Measurements from ENCODE around the gene HDAC4. TPM values are rescaled to one million over a fixed set of nuclear protein-coding genes. Genes with fewer than 3 reads are reported as not detected.

HDAC4 gene
- total and polyA plus RNA-seq, 9 of the 15 experiments (the other 6 are each of a cell fraction or from before 2014, with no cell fraction given) = 0.11 to 20.2 (median 4.0) TPM

GRCh38 chr2:239269173-239269885 lies 131.5 kb downstream of the HDAC4 start (continued):
- TF ChIP-seq ZNF354B (CRISPR knock-in tag; IDR thresholded peaks at IDR 0.05) = no peak
- no peak for TF ChIP-seq KDM1A (IDR thresholded peaks at IDR 0.05)
- no peak for TF ChIP-seq ATF6 (CRISPR knock-in tag; IDR thresholded peaks at IDR 0.05)
- no peak for TF ChIP-seq ZNF778 (CRISPR knock-in tag; IDR thresholded peaks at IDR 0.05)
- no peak for TF ChIP-seq FOXO4 (CRISPR knock-in tag; IDR thresholded peaks at IDR 0.05)
- TF ChIP-seq STAT5A (IDR thresholded peaks at IDR 0.05; ENCODE audit: borderline replicate concordance, low read length) = no peak
- TF ChIP-seq STAT6 (CRISPR knock-in tag; IDR thresholded peaks at IDR 0.05) = no peak
- no peak for TF ChIP-seq TSC22D4 (tag; IDR thresholded peaks at IDR 0.05)
- TF ChIP-seq PRPF4 (IDR thresholded peaks at IDR 0.05; ENCODE audit: insufficient read depth, low read depth, low read length, poor library complexity, severe bottlenecking) = no peak
- no peak for TF ChIP-seq ZNF655 (CRISPR knock-in tag; IDR thresholded peaks at IDR 0.05)
- no peak for TF ChIP-seq HNRNPK (IDR thresholded peaks at IDR 0.05; ENCODE audit: low read depth, low read length, poor library complexity, severe bottlenecking)
- TF ChIP-seq EGR1 (conservative IDR thresholded peaks at IDR 0.05) = peak; percentile 100
- no peak for TF ChIP-seq YBX1 (IDR thresholded peaks at IDR 0.05)
- TF ChIP-seq GTF2E2 (tag; IDR thresholded peaks at IDR 0.05) = no peak
- no peak for TF ChIP-seq XRCC5 (IDR thresholded peaks at IDR 0.05; ENCODE audit: low read depth, low read length)
- TF ChIP-seq GABPB2 (CRISPR knock-in tag; conservative IDR thresholded peaks at IDR 0.05) = no peak
